Measurements from ENCODE around the gene PLCB2.

The PLCB2 gene

DNA sequence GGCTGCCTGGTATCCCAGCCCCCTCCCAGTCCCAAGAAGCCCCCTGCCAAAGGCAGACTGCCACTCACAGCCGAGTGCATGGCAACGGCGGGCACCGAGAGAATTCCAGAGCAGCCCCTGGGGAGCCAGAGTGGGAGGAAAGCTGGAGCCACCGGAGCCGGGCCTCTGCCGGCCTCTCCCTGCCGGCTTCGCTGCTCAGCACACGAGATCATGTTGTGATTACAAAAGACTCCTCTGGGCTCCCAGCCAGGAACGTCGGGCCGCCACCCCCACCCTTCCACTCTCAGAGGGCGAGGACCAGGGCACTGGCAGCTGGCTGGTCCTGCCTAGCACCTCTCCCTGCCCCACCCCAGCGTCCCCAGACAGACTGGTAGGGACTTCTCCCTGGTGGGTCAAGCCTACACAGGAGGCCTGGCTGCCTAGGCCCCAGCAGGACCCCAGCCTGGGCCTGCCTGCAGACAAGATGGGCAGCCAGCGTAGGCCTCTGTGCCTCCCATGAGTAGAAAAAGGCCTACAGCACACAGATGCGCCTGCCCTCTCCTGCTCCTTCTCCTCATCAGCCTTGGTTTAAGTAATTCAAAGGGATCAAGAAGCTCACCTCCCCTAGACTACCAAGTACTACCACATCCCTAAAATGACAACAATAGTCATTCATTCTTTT is 33.1 kb upstream of the PLCB2 start, which contains the start of gene CCDC9B:
Gene CCDC9B (minus strand): TSS at position 200 of the 661 bp plus-strand sequence. CDS start 120 bp downstream, at position 80.
- no peak for DNase-seq

DNA sequence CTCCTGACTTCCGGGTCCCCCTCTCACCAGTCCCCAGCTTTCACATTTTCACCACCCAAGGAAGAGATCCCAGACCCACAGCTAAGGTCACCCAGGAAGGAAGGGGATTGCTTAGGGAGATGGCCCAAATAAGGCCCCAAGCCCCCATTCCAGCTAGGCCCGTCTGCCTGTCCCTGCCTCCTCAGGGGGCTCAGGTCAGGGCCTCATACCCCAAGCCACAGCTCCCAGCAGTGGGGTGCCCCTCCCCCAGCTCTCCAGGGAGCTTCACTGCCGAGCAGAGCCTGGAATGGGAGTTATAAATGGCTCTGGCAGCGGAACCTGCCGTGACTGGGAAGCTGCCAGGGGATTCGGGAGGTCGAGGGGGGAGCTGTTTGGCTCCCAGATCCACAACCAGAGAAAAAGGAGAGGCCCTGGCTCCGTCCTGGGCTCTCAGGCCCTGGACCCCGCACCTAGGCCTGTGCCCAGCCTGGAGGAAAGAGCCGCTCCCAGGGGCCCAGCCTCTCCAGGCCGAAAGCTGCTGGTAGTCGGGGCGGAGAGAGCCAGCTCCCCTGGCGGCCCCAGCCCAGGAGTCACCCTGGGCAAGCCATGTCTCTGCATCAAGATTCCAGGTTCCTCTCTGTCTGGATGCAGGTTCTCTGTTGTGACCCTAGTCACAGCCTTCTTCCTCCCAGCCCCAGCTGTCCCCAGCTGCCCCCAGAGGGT is 32.5 kb upstream of the PLCB2 start:
- DNase-seq = no peak

DNA sequence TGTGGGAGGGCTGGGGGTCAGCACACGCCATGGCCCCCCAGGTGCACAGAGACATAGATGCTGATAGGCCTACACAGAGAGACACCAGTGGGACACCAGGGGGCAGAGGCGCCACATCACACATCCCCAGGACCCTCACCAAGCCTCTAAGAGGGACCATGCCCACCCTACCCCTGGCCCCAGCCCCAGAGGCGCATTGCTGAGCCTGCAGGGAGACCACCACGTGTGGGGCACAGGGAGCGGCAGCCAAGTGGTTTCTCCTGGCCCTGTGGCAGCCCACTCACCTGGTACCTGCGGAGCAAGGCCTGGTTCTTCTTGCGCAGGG is 31.8 kb upstream of the PLCB2 start:
- DNase-seq = no peak

- no peak for DNase-seq
Measured at GRCh38 chr15:40338921-40339620, 31.3 kb upstream of the PLCB2 start.

DNA sequence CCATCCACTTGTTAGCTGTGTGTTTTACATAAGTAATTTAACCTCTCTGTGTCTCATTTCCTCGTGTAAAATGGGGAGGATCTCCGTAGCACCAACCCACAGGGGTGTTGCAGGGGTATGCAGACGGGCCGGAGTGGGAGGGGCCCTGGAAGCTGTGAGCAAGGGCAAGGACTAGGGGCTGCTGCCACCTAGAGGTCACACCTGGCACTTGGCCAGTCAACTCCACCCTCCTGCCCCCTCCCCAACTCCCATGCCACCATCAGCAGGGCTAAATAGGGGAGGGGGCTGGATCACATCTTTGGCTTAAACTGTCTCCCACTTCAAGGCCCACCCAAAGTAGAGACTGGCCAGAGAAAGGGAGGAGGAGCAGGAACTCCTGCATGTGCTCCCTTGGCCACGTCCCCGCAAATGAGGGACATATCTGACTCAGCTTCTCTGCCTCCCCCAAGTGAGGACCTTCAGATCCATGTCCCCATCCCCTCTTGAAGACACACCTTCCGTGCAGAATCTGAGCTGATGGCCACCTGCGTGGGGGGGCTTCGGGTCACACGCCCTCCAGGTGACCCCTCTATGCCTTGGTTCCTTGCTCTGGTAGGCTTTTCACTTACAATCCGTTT is 30.4 kb upstream of the PLCB2 start:
- peak; percentile 84 for DNase-seq

GRCh38 chr15:40337597-40337996 is 29.9 kb upstream of the PLCB2 start:
- no peak for DNase-seq

- no peak for DNase-seq
Measured at GRCh38 chr15:40336744-40337122, 29.0 kb upstream of the PLCB2 start.

GRCh38 chr15:40335938-40336743 is 28.4 kb upstream of the PLCB2 start:
- DNase-seq = no peak

DNA sequence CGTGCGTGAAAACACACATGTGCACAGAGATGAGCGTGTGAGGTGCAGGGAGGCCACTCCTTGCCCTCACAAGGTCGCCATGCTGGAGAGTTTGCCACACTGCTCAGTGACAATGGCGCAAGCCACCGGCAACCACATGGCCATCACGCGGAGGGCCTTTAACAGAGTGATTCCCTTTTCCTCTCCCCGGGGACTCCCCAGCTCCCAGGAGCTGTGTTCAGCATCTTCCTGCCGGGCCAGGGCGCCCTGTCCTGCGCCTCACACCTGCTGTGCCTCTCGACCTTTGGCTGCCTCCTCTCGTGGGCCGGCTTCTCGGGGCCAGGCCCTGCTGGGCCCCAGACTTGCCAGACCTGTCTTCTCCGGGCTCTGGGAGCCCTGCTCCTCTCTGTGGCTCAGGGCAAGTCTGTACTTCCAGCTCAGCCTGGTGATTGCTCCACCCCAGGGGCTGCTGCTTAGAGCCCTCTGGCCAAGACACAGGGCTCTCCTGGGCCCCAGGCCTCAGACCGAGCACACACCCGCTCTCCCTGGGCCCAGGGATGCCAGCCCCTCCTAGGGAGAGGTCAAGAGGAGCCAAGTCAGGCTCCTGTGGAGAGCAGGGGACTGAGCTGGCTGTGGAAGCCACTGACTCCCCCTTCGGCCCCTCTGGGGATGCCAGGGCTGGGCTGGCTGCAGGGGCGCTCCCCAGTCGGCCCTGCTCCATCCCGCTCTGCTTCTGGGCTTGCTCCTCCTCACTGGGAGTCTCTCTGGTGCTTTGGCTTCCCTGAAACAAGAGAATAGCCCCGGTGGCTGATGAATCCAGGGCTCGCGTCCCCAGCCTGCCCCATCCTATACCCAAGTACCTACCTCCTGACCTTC is 27.4 kb upstream of the PLCB2 start:
- no peak for DNase-seq

DNA sequence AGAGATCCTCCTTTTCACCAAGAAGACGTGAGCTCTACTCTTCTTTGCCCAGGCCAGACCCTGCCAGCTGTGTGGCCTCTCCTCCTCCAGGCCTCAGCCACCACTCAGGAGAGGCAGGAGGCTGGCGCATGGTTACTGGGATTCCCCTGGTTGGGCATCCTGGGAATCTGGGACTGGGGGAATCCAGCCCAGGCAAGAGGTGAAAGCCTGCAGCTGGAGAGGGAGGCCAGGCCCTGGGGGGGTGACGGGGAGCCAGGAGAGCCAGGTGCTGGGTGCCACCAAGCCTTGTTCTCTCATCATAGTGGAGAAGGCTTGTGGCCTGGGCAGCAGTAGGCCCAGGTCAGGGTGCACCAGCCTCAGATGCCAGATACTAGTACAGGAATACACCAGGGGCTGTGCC is 26.8 kb upstream of the PLCB2 start:
- DNase-seq = no peak

- no peak for DNase-seq
Measured at GRCh38 chr15:40333922-40334492, 26.3 kb upstream of the PLCB2 start.

GRCh38 chr15:40332113-40332781 is 24.5 kb upstream of the PLCB2 start:
- no peak for DNase-seq

DNA sequence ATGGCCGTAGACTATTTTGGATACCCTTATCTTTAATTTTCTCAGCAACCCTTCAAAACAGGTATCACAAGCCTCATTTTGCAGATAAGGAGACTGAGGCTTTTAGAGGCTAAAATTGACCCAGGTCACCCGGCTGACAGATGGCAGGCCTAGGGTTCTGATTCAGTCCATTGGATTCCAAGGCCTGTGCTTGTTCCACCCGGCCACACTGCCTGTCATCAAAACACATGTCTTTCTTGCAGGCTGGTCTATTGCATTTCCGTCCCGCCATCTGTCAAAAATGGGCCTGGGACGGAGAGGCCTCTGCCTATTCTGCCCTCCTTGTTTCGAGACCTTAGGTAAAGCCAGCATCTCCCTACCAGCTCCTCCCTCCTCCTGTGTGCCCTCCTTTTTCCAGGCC is 23.9 kb upstream of the PLCB2 start:
- no peak for DNase-seq

DNA sequence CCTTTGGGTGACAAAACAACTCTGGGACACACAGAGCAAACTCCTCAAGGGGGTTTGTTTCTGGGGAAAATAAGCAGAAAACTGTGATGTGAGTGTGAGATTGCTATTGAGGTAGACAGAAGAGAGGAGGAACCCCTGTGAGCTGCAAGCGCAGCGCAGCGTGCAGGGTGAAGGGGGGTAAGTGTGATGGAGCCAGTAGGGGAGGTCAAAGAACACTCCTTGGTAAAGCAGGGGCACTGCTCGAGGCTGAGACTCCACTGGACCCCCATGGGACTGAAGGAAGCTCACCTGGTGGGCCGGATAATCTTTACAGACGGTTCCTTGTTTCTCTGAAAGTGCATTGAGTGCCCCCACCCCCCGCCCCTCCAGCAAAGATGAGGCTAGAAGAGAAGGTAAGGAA is 23.3 kb upstream of the PLCB2 start:
- DNase-seq = no peak

DNA sequence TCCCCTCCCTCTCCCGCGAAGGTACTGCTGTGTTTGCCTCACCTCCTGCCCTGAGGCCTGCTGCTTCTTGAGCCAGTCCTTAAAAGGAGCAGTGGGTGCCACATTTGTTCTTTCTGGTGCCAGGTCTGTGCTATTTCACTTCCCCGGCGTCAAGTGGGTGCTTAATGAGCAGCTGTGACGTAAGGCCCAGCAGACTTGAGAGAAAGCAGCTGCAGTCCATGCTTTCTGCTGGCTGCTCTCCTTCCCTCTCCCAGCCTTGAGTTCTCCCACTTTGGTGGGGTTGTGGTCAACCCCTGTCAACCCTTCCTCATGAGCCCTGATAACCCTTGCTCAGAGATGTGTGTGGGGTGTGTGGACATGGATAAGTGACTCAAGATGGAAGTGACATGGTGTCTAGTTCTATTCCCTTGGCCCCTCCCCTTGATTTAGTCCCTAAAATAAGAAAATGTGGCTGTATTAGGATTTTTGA is 22.7 kb upstream of the PLCB2 start:
- DNase-seq = no peak

- DNase-seq = no peak
Measured at GRCh38 chr15:40329804-40330203, 22.1 kb upstream of the PLCB2 start.

- DNase-seq = no peak
Measured at GRCh38 chr15:40328751-40329150, 21.0 kb upstream of the PLCB2 start.

- DNase-seq = no peak
Measured at GRCh38 chr15:40328176-40328575, 20.4 kb upstream of the PLCB2 start.

GRCh38 chr15:40327457-40327856 is 19.7 kb upstream of the PLCB2 start:
- DNase-seq = no peak

GRCh38 chr15:40325700-40326099 is 18.0 kb upstream of the PLCB2 start:
- DNase-seq = no peak

DNA sequence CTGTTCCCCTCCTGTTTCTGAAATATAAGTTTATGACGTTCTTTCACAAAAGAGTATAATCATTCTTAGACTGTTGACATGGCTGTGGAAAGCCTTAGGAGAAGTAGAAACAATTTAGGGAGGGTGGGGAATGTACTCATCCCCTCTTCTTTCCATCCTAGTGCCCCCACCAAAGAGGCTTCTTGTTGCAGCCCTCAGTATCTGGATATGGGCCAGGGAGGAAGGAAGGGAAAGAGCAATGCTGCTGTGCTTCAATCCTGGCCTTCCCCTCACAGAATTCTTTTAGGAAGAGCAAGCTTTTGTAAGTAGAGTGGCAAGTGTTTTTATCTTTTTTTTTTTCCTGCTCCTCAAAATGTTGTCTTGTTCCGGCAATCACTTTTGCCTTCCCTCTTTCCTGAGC is 17.5 kb upstream of the PLCB2 start:
- DNase-seq = no peak
